GM18520 (cell line): ENCODE results near the gene APOL6.
"Not testable (repeated sequence)": the region's sequence is repeated elsewhere in the genome, so short reads cannot be mapped to it uniquely, and the experiment has no call there.

Experiments
- ATAC-seq: cut with Tn5 transposase; IDR thresholded peaks from one replicate; pipeline ENCODE4 v1.9.1; 2021; ENCODE audit not compliant: unreplicated experiment

The APOL6 gene

GRCh38 chr22:35674335-35674734 is 26.1 kb downstream of the APOL6 start:
- ATAC-seq: no peak

- not testable (repeated sequence) for ATAC-seq
These were observed 27.8 kb downstream of the APOL6 start for GRCh38 chr22:35676065-35676464.

- no peak for ATAC-seq
These were observed 29.4 kb downstream of the APOL6 start for GRCh38 chr22:35677460-35678187.

GRCh38 chr22:35678836-35679235 is 30.6 kb downstream of the APOL6 start:
- ATAC-seq: no peak

GRCh38 chr22:35679492-35679891 is 31.2 kb downstream of the APOL6 start:
- ATAC-seq: not testable (repeated sequence)

- no peak for ATAC-seq
These were observed 33.3 kb downstream of the APOL6 start for GRCh38 chr22:35681454-35682052.

GRCh38 chr22:35683560-35683959 is 35.3 kb downstream of the APOL6 start:
- no peak for ATAC-seq

GRCh38 chr22:35684270-35684700 is 36.0 kb downstream of the APOL6 start:
- no peak for ATAC-seq

- no peak for ATAC-seq
These were observed 36.5 kb downstream of the APOL6 start for GRCh38 chr22:35684732-35685131.

- ATAC-seq: no peak
These were observed 37.5 kb downstream of the APOL6 start for GRCh38 chr22:35685731-35686130.

- no peak for ATAC-seq
These were observed 38.1 kb downstream of the APOL6 start for GRCh38 chr22:35686298-35686697.

GRCh38 chr22:35687461-35687860 is 39.2 kb downstream of the APOL6 start:
- no peak for ATAC-seq

GRCh38 chr22:35688913-35689675 is 40.8 kb downstream of the APOL6 start:
- no peak for ATAC-seq

- no peak for ATAC-seq
These were observed 41.8 kb downstream of the APOL6 start for GRCh38 chr22:35690001-35690400.

- no peak for ATAC-seq
These were observed 47.0 kb downstream of the APOL6 start for GRCh38 chr22:35695202-35695601.

GRCh38 chr22:35697142-35697541 is 48.9 kb downstream of the APOL6 start:
- ATAC-seq: no peak

- not testable (repeated sequence) for ATAC-seq
These were observed 51.6 kb downstream of the APOL6 start for GRCh38 chr22:35699852-35700251.

GRCh38 chr22:35703861-35704584 is 55.8 kb downstream of the APOL6 start:
- no peak for ATAC-seq

- no peak for ATAC-seq
These were observed 56.9 kb downstream of the APOL6 start for GRCh38 chr22:35705141-35705540.

GRCh38 chr22:35708453-35708852 is 60.2 kb downstream of the APOL6 start:
- no peak for ATAC-seq

- no peak for ATAC-seq
These were observed 60.7 kb downstream of the APOL6 start for GRCh38 chr22:35708917-35709316.
